Fibroblast of mammary gland (primary cell): ENCODE measurements around the gene LCN10.

ENCODE experiments used
- DNase-seq: peaks from one replicate; pipeline ENCODE4 v3.0.0-alpha.2; 2010; ENCODE audit warnings: low read depth
- H3K4me3 ChIP-seq: 2 replicates; pipeline ENCODE4 v1.5.1; 2011; ENCODE audit warnings: low read depth, mild to moderate bottlenecking, low read length, moderate library complexity; ENCODE audit not compliant: control insufficient read depth
- TF ChIP-seq, protein P1 (sequence below): conservative IDR thresholded peaks from 2 replicates; pipeline ENCODE4 v1.5.1; 2011; ENCODE audit warnings: low read depth, low read length, inconsistent platforms; ENCODE audit not compliant: control insufficient read depth, insufficient read depth

The LCN10 gene

DNA sequence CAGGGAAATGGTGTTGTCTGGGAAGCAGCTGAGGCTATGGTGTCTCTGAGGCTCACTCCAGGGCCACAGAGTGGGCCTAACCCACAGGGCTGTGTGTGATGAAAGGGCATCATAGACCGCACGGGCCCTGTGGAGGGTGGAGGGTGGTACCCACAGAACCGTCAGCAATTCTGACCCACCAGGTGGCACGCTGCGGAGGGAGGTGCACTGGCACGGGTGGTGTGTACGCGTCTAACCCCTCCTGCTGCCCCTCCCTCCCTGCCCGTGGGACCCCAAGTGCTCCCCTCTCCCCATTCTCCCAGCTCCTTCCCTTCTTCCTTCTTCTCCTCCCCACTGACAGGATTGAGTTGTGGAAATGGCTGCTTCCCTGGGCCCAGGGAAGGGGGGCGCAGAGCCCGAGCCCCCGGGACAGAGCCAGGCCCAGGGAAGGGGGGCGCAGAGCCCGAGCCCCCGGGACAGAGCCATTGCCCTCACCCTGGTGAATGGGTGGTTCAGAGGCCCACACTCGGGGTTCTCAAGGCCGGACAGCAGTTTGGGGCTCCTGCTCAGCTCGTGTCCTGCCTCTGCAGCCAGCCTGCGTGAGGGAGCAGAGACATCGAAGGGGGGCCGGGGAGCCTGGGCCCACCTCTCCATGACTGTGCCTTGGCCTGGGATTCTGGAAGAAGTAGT is 6.8 kb downstream of the LCN10 start:
- no peak overlapping the region for H3K4me3 ChIP-seq
- TF ChIP-seq, protein P1, sequence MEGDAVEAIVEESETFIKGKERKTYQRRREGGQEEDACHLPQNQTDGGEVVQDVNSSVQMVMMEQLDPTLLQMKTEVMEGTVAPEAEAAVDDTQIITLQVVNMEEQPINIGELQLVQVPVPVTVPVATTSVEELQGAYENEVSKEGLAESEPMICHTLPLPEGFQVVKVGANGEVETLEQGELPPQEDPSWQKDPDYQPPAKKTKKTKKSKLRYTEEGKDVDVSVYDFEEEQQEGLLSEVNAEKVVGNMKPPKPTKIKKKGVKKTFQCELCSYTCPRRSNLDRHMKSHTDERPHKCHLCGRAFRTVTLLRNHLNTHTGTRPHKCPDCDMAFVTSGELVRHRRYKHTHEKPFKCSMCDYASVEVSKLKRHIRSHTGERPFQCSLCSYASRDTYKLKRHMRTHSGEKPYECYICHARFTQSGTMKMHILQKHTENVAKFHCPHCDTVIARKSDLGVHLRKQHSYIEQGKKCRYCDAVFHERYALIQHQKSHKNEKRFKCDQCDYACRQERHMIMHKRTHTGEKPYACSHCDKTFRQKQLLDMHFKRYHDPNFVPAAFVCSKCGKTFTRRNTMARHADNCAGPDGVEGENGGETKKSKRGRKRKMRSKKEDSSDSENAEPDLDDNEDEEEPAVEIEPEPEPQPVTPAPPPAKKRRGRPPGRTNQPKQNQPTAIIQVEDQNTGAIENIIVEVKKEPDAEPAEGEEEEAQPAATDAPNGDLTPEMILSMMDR = no peak
- DNase-seq = no peak

DNA sequence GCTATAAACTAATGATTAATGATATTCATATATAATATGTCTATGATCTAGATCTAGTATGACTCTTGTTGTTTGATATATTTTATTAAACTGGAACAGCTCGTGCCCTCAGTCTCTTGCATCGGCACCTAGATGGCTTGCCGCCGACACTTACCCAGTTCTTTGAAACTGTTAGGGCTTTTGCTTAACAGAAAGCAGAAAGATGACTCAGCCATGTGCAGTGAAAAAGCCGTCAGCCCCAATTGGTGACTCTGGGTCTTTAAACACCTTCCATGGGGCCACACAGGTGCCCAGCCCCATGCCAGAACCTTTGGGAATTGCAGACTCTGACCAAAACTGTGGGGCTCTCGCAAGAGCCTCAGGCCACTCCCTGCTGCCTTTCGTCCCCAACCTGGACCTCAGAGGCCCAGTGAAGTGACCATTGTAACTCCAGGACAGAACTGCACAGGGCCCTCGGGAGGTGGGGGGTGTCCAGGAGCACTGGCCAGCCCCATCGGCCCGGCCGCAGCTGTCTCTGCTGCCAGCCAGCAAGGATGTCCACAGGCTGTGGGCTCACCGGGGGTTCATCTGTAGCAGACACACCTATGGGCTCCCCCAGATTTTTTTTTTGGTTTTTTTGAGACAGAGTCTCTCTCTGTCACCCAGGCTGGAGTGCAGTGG is 7.8 kb downstream of the LCN10 start:
- no peak overlapping the region for H3K4me3 ChIP-seq
- TF ChIP-seq, protein P1 = no peak
- no peak for DNase-seq

DNA sequence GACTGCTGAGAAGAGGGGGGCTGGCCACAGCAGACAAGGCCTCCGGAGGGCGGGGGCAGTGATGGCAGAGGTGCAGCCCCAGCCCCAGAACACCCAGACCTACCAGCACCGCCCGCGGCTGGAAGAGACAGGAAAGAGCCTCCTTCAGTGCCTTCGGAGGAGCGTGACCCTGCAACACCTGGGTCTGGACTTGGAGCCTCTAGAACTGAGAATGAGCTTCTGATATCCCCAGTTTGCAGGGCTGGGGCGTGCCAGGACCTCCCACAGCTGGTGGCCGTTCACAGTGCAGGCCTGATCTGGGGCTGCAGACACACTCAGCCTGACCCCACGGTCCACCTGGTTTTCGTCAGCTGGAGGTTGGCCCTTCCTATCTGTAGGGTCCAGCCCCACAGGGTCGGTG is 9.1 kb downstream of the LCN10 start:
- DNase-seq = no peak
- TF ChIP-seq, protein P1 = no peak
- H3K4me3 ChIP-seq = no peak overlapping the region

DNA sequence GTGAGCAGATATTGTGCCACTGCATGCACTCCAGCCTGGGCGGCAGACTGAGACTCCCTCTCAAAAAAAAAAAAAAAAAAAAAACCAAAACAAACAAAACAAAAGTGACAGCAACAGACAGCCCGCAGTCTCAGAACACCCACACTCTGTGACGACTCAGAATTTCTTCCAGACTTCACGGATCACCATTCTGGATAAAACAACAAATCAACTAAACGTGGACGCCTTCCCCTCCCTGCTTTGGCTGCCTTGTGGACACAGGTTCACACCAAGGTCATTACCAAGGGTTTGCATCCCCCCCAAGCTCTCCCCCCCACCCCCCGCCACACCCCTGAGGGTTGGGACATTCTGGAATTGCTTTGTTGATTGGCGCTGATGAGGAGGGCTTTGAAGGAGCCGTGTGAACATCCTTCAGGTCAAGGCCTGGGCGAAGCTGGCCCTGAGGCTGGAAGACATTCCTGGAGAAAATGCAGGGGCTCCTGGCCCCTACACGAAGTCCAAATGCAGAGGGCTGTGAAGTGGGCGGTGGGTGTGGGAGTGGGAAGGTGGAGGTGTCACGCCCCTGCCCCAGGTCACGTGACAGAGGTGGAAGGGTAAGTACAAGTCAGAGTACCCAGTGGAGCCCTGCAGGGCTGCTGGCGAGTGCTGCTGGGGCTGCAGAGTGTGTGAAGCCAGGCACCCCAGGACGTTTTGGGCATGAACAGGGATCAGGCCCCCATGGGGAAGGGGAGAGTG is 10.1 kb downstream of the LCN10 start:
- TF ChIP-seq, protein P1 = no peak
- no peak for DNase-seq
- H3K4me3 ChIP-seq = no peak overlapping the region

DNA sequence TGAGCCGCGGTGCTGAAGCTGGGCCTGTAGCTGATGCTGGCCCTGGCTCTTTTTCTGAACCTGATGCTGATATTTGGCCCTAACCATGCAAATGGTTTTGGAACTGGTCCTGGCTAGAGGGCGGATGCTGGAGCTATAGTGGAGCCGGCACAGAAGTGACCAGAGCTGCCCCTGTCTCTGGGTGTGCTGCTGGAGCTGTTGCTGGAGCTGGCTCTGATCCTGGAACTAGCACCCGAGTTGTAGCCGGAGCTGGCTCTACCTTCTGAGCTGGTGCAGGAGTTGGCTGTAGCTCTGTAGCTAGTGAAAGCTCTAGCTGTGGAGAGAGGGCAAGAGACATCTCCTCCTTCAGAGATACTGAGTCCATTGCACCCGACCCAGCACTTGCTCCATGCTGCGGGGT is 12.8 kb downstream of the LCN10 start:
- no peak overlapping the region for H3K4me3 ChIP-seq
- DNase-seq = no peak
- TF ChIP-seq, protein P1 = no peak

DNA sequence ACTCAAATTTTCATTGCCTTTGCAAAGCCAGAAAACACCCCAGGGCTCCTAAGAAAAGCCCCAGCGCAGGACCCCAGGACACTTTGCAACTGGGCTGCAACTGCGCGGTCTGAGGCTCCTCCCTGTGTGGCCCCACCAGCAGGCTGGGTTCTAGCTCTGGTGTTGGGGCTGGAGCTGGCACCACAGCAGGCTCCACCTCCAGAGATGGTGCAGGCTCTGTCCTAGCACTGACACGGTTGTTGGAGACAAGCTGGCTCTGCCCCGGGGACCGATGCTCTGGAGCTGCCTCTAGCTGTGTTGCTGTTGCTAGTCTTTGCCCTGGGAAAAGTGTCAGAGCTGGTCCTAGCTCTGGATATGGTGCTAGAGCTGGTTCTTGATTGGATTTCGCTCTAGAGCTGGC is 13.6 kb downstream of the LCN10 start:
- TF ChIP-seq, protein P1 = no peak
- DNase-seq = no peak
- H3K4me3 ChIP-seq = peak overlapping the region; percentile 66
